HepG2 (cell line): Measurements from ENCODE around the gene ZNF674. TPM values are rescaled to one million over a fixed set of nuclear protein-coding genes. Genes with fewer than 3 reads are reported as not detected.

Source experiments
- ATAC-seq: fragments of 200-7000 bp; cut with Tn5 transposase; 3 replicates; pipeline ENCODE4 v1.9.1; 2020; ENCODE audit warnings: mild to moderate bottlenecking, moderate library complexity
- BruUV-seq: library from RNA; stranded (reverse); fragments of 400-500 nt; replicated peaks from 2 replicates; lab custom pipeline; 2021; lab: Mats Ljungman, UMichigan
- CTCF ChIA-PET: fragments of 300-600 bp; formaldehyde crosslinking; extraction: SDS; loops from one replicate; lab custom pipeline; 2021; ENCODE audit warnings: low total read pairs, inconsistent platforms, low intra/inter-chr PET ratio; lab: Yijun Ruan, JAX
- POLR2A ChIA-PET: fragments of 350-600 bp; sonication (Branson Sonifier 250); formaldehyde crosslinking; loops from one replicate; lab custom pipeline; 2020; ENCODE audit warnings: antibody characterized with exemption, inconsistent platforms; lab: Yijun Ruan, JAX
- DNase-seq: peaks from one replicate; pipeline ENCODE4 v3.0.0-alpha.2; 2015; ENCODE audit warnings: low spot score
- FAIRE-seq: peaks from 3 replicates; lab custom pipeline; 2011; peaks lifted over from hg19 to GRCh38; lab: Jason Lieb, UNC
- H2AFZ ChIP-seq: one replicate; pipeline ENCODE4 v1.6.1; 2011; ENCODE audit warnings: low read length, inconsistent platforms
- H3K27ac ChIP-seq: fragments of 300-600 bp; 3 replicates; pipeline ENCODE4 v1.8.0; 2011; ENCODE audit warnings: mixed run types, mild to moderate bottlenecking, mixed read lengths, low read length, inconsistent platforms; ENCODE audit not compliant: insufficient read depth; ENCODE audit errors: extremely low read length
- H3K27me3 ChIP-seq, 2 experiments: fragments of 200-600 bp in 1 of 2; 2 replicates in 1 of 2; 3 replicates in 1 of 2; pipeline versions ENCODE4 v1.6.0 to v1.8.0; 2011; ENCODE audit warnings: low read length in 2 of 2, mild to moderate bottlenecking in 2 of 2, moderate library complexity in 2 of 2, inconsistent platforms in 1 of 2; ENCODE audit not compliant: insufficient read depth in 2 of 2, control insufficient read depth in 1 of 2
- H3K36me3 ChIP-seq, 2 experiments: fragments of 200-600 bp in 1 of 2; replicated peaks in 1 of 2; 2 replicates in 1 of 2; 3 replicates in 1 of 2; pipeline versions ENCODE4 v1.5.1 to v1.8.0; 2011; ENCODE audit warnings: low read length in 2 of 2, inconsistent platforms in 1 of 2; ENCODE audit not compliant: insufficient read depth in 2 of 2, control insufficient read depth in 1 of 2
- H3K4me1 ChIP-seq: 2 replicates; pipeline ENCODE4 v1.5.1; 2012; ENCODE audit warnings: low read length, inconsistent platforms; ENCODE audit not compliant: insufficient read depth
- H3K4me2 ChIP-seq: 2 replicates; pipeline ENCODE4 v1.6.0; 2011; ENCODE audit warnings: low read depth, low read length, inconsistent platforms
- H3K4me3 ChIP-seq, 3 experiments: fragments of 200-600 bp in 1 of 3; sonication (generic), shearing (Covaris generic) in 1 of 3; replicated peaks in 1 of 3; 2 replicates each; pipeline ENCODE4 v1.5.1; 2011 to 2016; ENCODE audit warnings: low read length in 3 of 3, inconsistent platforms in 2 of 3, low read depth in 2 of 3, mild to moderate bottlenecking in 2 of 3, control low read depth in 1 of 3, mixed read lengths in 1 of 3; ENCODE audit not compliant: insufficient read depth in 1 of 3
- H3K79me2 ChIP-seq: one replicate; pipeline ENCODE4 v1.6.1; 2011; ENCODE audit warnings: low read length, inconsistent platforms; ENCODE audit not compliant: insufficient read depth
- H3K9ac ChIP-seq: 2 replicates; pipeline ENCODE4 v1.6.0; 2011; ENCODE audit warnings: mild to moderate bottlenecking, low read depth, low read length, inconsistent platforms; ENCODE audit not compliant: insufficient read depth
- H3K9me3 ChIP-seq: 2 replicates; pipeline ENCODE4 v1.5.1; 2012; ENCODE audit warnings: mild to moderate bottlenecking, low read length
- H4K20me1 ChIP-seq: 2 replicates; pipeline ENCODE4 v1.6.0; 2011; ENCODE audit warnings: inconsistent platforms, mild to moderate bottlenecking, low read length, moderate library complexity; ENCODE audit not compliant: insufficient read depth
- BCL6 ChIP-seq: IDR thresholded peaks from 2 replicates; pipeline ENCODE4 v1.6.1; 2016; ENCODE audit warnings: missing genetic modification reagents, missing compliant biosample characterization
- HNF4A ChIP-seq: sonication (generic); formaldehyde crosslinking; IDR thresholded peaks from 2 replicates; pipeline ENCODE4 v1.4.0; 2020; ENCODE audit warnings: missing genetic modification reagents
- NFYC ChIP-seq: IDR thresholded peaks from 2 replicates; pipeline ENCODE4 v1.6.1; 2016; ENCODE audit warnings: missing genetic modification reagents, missing compliant biosample characterization
- RFX5 ChIP-seq: IDR thresholded peaks from 2 replicates; pipeline ENCODE4 v1.6.1; 2011; ENCODE audit warnings: low read depth, low read length, improper control_type of control experiment
- SAP130 ChIP-seq: IDR thresholded peaks from 2 replicates; pipeline ENCODE4 v1.6.1; 2016; ENCODE audit warnings: low read depth
- SIX1 ChIP-seq: sonication (generic); formaldehyde crosslinking; IDR thresholded peaks from 2 replicates; pipeline ENCODE4 v1.4.0; 2020; ENCODE audit warnings: missing genetic modification reagents, borderline replicate concordance
- SSRP1 ChIP-seq: IDR thresholded peaks from 2 replicates; pipeline ENCODE4 v1.6.1; 2016; ENCODE audit warnings: control low read depth
- STAT5B ChIP-seq: sonication (generic); formaldehyde crosslinking; IDR thresholded peaks from 2 replicates; pipeline ENCODE4 v1.4.0; 2020; ENCODE audit warnings: missing genetic modification reagents
- ZBTB7B ChIP-seq: sonication (generic); formaldehyde crosslinking; IDR thresholded peaks from 2 replicates; pipeline ENCODE4 v1.4.0; 2020; ENCODE audit warnings: missing genetic modification reagents
- ZNF121 ChIP-seq: sonication (generic); formaldehyde crosslinking; IDR thresholded peaks from 2 replicates; pipeline ENCODE4 v1.5.0; 2020; ENCODE audit warnings: mild to moderate bottlenecking, missing genetic modification reagents
- ZNF160 ChIP-seq: sonication (generic); formaldehyde crosslinking; IDR thresholded peaks from 2 replicates; pipeline ENCODE4 v1.8.0; 2022; ENCODE audit warnings: mild to moderate bottlenecking, inconsistent platforms, missing genetic modification reagents
- ZNF207 ChIP-seq: fragments of 450-650 bp; IDR thresholded peaks from 2 replicates; pipeline ENCODE4 v1.6.1; 2016; ENCODE audit warnings: antibody characterized with exemption, borderline replicate concordance
- WGBS: methylation state at CpG from one replicate; pipeline ENCODE4 v1.1.6; 2017; ENCODE audit warnings: low lambda C conversion rate; 5-methylcytosine and 5-hydroxymethylcytosine counted together
- in situ Hi-C: cut with HindIII; loops from 2 replicates; pipeline ENCODE4 v1.10.0; 2017; ENCODE audit warnings: low pct_unique_long_range_greater_than_20kb; ENCODE audit not compliant: extremely low pct_ligation_motif_present
- intact Hi-C: fragments of 100-400 bp; cut with micrococcal nuclease; formaldehyde crosslinking; loops from one replicate; pipeline ENCODE4 v1.10.0; 2022; ENCODE audit not compliant: unreplicated experiment
- polyA plus RNA-seq, 8 experiments: library from polyadenylated mRNA; depleted of rRNA in 3 of 8; stranded (reverse) in 7 of 8; unstranded in 1 of 8; fragments of >200 nt; fragmentation: Illumina TruSeq in 4 of 8; extraction: Trizol in 4 of 8; gene quantifications; 2 replicates each; pipeline versions ENCODE4 v1.2.1 to v1.2.3, GENCODE V29; 2011 to 2016; ENCODE audit warnings: low read depth in 4 of 8, missing spikeins in 1 of 8, mixed read lengths in 1 of 8; ENCODE audit not compliant: insufficient read depth in 1 of 8
- total RNA-seq, 5 experiments: library from RNA; depleted of rRNA; stranded (reverse); fragments of >200 nt; fragmentation: Illumina TruSeq; extraction: Trizol; gene quantifications; 2 replicates each; pipeline ENCODE4 v1.2.3, GENCODE V29; 2016; ENCODE audit warnings: low read depth in 1 of 5
- TF ChIP-seq, protein P1 (sequence below): sonication (generic); formaldehyde crosslinking; IDR thresholded peaks from 2 replicates; pipeline ENCODE4 v1.4.0; 2020; ENCODE audit warnings: missing genetic modification reagents
- TF ChIP-seq, protein P2 (sequence below): sonication (generic); formaldehyde crosslinking; IDR thresholded peaks from 2 replicates; pipeline ENCODE4 v1.4.0; 2020; ENCODE audit warnings: low read depth, missing genetic modification reagents

The ZNF674 gene
- total and polyA plus RNA-seq, 2 of the 13 experiments (the other 11 are each of a cell fraction or from before 2014, with no cell fraction given), result 2.9 to 3.5 TPM

DNA sequence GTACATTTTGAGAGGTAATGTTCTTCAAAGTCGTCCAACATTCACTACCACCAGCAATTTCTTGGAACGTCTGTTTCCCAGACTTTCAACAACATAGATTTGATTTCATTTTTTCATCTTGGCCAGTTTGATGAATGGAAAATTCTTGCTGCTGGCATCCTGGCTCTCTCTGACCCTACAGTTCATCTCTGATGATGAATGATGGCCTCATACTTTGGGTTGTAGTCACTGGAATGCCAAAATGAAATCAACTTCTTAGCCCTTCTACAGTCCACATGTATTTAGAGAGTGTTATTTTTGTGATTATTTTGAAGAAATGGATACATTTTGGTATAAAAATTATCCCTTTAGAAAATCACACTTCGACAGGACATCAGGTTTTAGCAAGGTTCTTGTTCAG lies 37.1 kb upstream of the ZNF674 start (continued):
- TF ChIP-seq SAP130 (CRISPR knock-in tag), result no peak
- TF ChIP-seq, all 625 proteins: peak for 0

DNA sequence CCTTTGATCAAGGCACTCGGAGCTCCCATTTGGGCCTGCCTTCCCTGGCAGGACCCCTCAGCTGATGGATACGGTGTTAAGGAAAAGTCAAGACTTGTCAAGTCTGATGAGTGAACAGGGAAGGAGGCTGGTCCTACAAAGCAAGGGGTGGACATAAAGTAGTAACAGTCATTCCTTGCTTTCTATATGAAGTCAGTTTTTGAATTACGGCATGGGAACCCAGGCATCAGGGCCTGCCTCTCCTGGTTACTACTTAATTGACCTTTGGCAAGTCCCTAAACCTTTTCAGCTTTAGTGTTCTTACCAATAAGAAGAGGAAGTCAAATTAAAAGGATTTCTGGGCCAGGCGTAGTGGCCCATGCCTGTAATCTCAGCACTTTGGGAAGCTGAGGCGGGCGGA lies 35.4 kb upstream of the ZNF674 start:
- H3K4me1 ChIP-seq, result peaks cover 40% of the 10 kb centered on the region

DNA sequence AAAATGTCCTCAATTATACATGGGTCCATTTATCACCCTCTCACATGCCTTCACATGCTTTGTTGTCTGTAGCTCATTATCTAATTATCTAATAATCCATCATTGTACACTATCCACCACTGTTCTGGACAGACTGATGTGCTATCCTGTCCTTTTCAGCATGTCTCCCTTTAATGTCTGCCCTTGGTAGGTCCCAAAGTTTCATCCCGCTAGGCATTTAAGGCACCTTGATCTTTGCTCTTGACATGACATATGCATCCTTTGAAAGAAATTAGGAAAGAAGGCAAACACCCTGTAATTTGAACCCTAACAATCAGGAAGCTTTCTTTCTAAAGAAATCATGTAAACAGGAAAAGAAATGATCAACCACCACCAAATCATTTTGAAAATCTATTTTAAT lies 34.0 kb upstream of the ZNF674 start:
- peak overlapping the region; percentile 3; the same call in 1 of the 2 replicates for H3K4me2 ChIP-seq
- peak; percentile 34 for DNase-seq
- H3K9ac ChIP-seq, result no peak overlapping the region
- no peaks in the 10 kb centered on the region for H3K27me3 ChIP-seq
- intact Hi-C loops, result no loop called here
- no peak for ATAC-seq
- in situ Hi-C loops, result no loop called here
- no peak overlapping the region for H2AFZ ChIP-seq
- no peaks in the 10 kb centered on the region for H4K20me1 ChIP-seq
- H3K79me2 ChIP-seq, result peaks cover 22% of the 10 kb centered on the region
- H3K4me1 ChIP-seq, result peaks cover 40% of the 10 kb centered on the region
- no peak overlapping the region for H3K27ac ChIP-seq
- no TSS peak for BruUV-seq
- H3K4me3 ChIP-seq, result no peak overlapping the region
- CTCF ChIA-PET, result no interaction called here
- FAIRE-seq, result no peak
- WGBS, result 39% methylated on average over 1 of the region's 1 CpG
- no peaks in the 10 kb centered on the region; a peak in 1 of 5 replicates for H3K36me3 ChIP-seq
- H3K9me3 ChIP-seq, result no peaks in the 10 kb centered on the region
- POLR2A ChIA-PET, result no interaction called here
- TF ChIP-seq ZNF207, result no peak
- no peak for TF ChIP-seq STAT5B (CRISPR knock-in tag)
- TF ChIP-seq, protein P1, sequence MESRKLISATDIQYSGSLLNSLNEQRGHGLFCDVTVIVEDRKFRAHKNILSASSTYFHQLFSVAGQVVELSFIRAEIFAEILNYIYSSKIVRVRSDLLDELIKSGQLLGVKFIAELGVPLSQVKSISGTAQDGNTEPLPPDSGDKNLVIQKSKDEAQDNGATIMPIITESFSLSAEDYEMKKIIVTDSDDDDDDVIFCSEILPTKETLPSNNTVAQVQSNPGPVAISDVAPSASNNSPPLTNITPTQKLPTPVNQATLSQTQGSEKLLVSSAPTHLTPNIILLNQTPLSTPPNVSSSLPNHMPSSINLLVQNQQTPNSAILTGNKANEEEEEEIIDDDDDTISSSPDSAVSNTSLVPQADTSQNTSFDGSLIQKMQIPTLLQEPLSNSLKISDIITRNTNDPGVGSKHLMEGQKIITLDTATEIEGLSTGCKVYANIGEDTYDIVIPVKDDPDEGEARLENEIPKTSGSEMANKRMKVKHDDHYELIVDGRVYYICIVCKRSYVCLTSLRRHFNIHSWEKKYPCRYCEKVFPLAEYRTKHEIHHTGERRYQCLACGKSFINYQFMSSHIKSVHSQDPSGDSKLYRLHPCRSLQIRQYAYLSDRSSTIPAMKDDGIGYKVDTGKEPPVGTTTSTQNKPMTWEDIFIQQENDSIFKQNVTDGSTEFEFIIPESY (CRISPR knock-in tag), result peak; percentile 87
- TF ChIP-seq ZNF121, result no peak
- TF ChIP-seq SIX1, result peak; percentile 26; the same call in 1 of the 2 replicates
- TF ChIP-seq, protein P2, sequence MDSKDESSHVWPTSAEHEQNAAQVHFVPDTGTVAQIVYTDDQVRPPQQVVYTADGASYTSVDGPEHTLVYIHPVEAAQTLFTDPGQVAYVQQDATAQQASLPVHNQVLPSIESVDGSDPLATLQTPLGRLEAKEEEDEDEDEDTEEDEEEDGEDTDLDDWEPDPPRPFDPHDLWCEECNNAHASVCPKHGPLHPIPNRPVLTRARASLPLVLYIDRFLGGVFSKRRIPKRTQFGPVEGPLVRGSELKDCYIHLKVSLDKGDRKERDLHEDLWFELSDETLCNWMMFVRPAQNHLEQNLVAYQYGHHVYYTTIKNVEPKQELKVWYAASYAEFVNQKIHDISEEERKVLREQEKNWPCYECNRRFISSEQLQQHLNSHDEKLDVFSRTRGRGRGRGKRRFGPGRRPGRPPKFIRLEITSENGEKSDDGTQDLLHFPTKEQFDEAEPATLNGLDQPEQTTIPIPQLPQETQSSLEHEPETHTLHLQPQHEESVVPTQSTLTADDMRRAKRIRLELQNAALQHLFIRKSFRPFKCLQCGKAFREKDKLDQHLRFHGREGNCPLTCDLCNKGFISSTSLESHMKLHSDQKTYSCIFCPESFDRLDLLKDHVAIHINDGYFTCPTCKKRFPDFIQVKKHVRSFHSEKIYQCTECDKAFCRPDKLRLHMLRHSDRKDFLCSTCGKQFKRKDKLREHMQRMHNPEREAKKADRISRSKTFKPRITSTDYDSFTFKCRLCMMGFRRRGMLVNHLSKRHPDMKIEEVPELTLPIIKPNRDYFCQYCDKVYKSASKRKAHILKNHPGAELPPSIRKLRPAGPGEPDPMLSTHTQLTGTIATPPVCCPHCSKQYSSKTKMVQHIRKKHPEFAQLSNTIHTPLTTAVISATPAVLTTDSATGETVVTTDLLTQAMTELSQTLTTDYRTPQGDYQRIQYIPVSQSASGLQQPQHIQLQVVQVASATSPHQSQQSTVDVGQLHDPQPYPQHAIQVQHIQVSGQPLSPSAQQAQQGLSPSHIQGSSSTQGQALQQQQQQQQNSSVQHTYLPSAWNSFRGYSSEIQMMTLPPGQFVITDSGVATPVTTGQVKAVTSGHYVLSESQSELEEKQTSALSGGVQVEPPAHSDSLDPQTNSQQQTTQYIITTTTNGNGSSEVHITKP (CRISPR knock-in tag), result peak; percentile 78; the same call in 1 of the 2 replicates
- TF ChIP-seq HNF4A (CRISPR knock-in tag), result peak; percentile 54; the same call in 1 of the 2 replicates
- peak; percentile 25; the same call in 1 of the 2 replicates for TF ChIP-seq SAP130 (CRISPR knock-in tag)
- TF ChIP-seq SSRP1 (CRISPR knock-in tag), result no peak
- TF ChIP-seq ZBTB7B (CRISPR knock-in tag), result no peak
- no peak for TF ChIP-seq BCL6

More for the DNA sequence above, 35.4 kb upstream of the ZNF674 start:
- Histone ChIP-seq H3K9ac (no peak overlapping the region), H3K27me3 (no peaks in the 10 kb centered on the region), H4K20me1 (no peaks in the 10 kb centered on the region), H3K9me3 (no peaks in the 10 kb centered on the region), H3K4me3 (no peak overlapping the region), H3K79me2 (peaks cover 13% of the 10 kb centered on the region), H2AFZ (no peak overlapping the region), H3K4me2 (no peak overlapping the region), H3K36me3 (no peaks in the 10 kb centered on the region; a peak in 1 of 5 replicates), H3K27ac (no peak overlapping the region)
- TF ChIP-seq NFYC (CRISPR knock-in tag) (no peak), RFX5 (no peak), ZNF160 (CRISPR knock-in tag) (no peak)
- ChIA-PET POLR2A (no interaction called here), CTCF (no interaction called here)
- in situ Hi-C loops, result no loop called here
- DNase-seq (no peak), ATAC-seq (no peak), FAIRE-seq (no peak)
- no TSS peak for BruUV-seq
- intact Hi-C loops, result no loop called here
- 98% methylated on average over 6 of the region's 6 CpGs for WGBS
